GM12878 (cell line): Measurements from ENCODE around the gene N4BP2. TPM values are rescaled to one million over a fixed set of nuclear protein-coding genes. Genes with fewer than 3 reads are reported as not detected.

Experiments used
- E2F4 ChIP-seq: IDR thresholded peaks from 2 replicates; pipeline ENCODE4 v1.6.1; 2012; ENCODE audit warnings: low read depth, low read length, improper control_type of control experiment
- IKZF1 ChIP-seq: fragments of 450-650 bp; conservative IDR thresholded peaks from 2 replicates; pipeline ENCODE4 v1.6.1; 2017; ENCODE audit warnings: antibody characterized with exemption, mild to moderate bottlenecking
- NR2F1 ChIP-seq: fragments of 450-650 bp; conservative IDR thresholded peaks from 2 replicates; pipeline ENCODE4 v1.6.1; 2017; ENCODE audit warnings: mild to moderate bottlenecking
- RELA ChIP-seq: fragments of 450-650 bp; IDR thresholded peaks from 2 replicates; pipeline ENCODE4 v1.8.0; 2014; ENCODE audit warnings: borderline replicate concordance; ENCODE audit not compliant: partially characterized antibody
- SMARCA5 ChIP-seq: fragments of 450-650 bp; IDR thresholded peaks from 2 replicates; pipeline ENCODE4 v1.6.1; 2017; ENCODE audit warnings: mild to moderate bottlenecking
- SUZ12 ChIP-seq: fragments of 200-600 bp; sonication (generic); IDR thresholded peaks from one replicate; pipeline ENCODE4 v1.6.1; 2018; ENCODE audit warnings: antibody characterized with exemption, mild to moderate bottlenecking; ENCODE audit not compliant: unreplicated experiment
- USF1 ChIP-seq: IDR thresholded peaks from 2 replicates; pipeline ENCODE4 v1.6.1; 2011; ENCODE audit warnings: borderline replicate concordance, low read depth, mild to moderate bottlenecking, moderate library complexity, mixed read lengths, low read length; ENCODE audit not compliant: insufficient read depth; ENCODE audit errors: extremely low read length
- ZBTB33 ChIP-seq: fragments of 450-650 bp; IDR thresholded peaks from 2 replicates; pipeline ENCODE4 v1.6.1; 2017; ENCODE audit warnings: mild to moderate bottlenecking
- ZSCAN29 ChIP-seq: fragments of 450-650 bp; IDR thresholded peaks from 2 replicates; pipeline ENCODE4 v1.6.1; 2017; ENCODE audit warnings: mild to moderate bottlenecking, moderate library complexity
- polyA plus RNA-seq, 11 experiments: library from polyadenylated mRNA; depleted of rRNA in 4 of 11; unstranded in 6 of 11; stranded (reverse) in 5 of 11; fragments of >200 nt; fragmentation: Nextera tagmentation in 4 of 11; fragmentation: Illumina TruSeq in 1 of 11; extraction: Ambion mirVana in 4 of 11; extraction: Trizol in 1 of 11; gene quantifications; 1 replicate in 1 of 11; 2 replicates in 10 of 11; pipeline versions ENCODE4 v1.2.1 to v1.2.3, GENCODE V29; 2011 to 2016; ENCODE audit warnings: inconsistent platforms in 2 of 11, missing spikeins in 2 of 11, low read depth in 1 of 11
- total RNA-seq, 4 experiments: library from RNA; depleted of rRNA in 3 of 4; stranded (reverse); fragments of >200 nt in 3 of 4; fragmentation: Illumina TruSeq in 1 of 4; extraction: Trizol in 1 of 4; gene quantifications; 2 replicates each; pipeline versions ENCODE4 v1.2.1 to v1.2.3, GENCODE V29; 2013 to 2021

The N4BP2 gene
- total and polyA plus RNA-seq, 10 of the 15 experiments (the other 5 are each of a cell fraction or from before 2014, with no cell fraction given): 2.3 to 18.7 (median 10.0) TPM

GRCh38 chr4:40055863-40056715 is 561 bp upstream of the N4BP2 start (continued):
- TF ChIP-seq ZBTB33: no peak
- peak; percentile 88 for TF ChIP-seq SMARCA5
- TF ChIP-seq USF1: no peak
- no peak for TF ChIP-seq E2F4
- no peak for TF ChIP-seq RELA
- no peak for TF ChIP-seq SUZ12
- 0 out of 2 replicates have a peak, but pooled peaks have one; percentile 37 for TF ChIP-seq ZSCAN29
- TF ChIP-seq IKZF1: peak; percentile 84
- peak; percentile 98 for TF ChIP-seq NR2F1
